Neural cell (in vitro differentiated cells): Measurements from ENCODE around the gene SLCO3A1.

Source experiments
- EP300 ChIP-seq: fragments of 450-650 bp; conservative IDR thresholded peaks from 2 replicates; pipeline ENCODE4 v1.6.1; 2014; ENCODE audit warnings: antibody characterized with exemption, mild to moderate bottlenecking, moderate library complexity; ENCODE audit not compliant: poor library complexity, severe bottlenecking
- MXI1 ChIP-seq: fragments of 450-650 bp; conservative IDR thresholded peaks from 2 replicates; pipeline ENCODE4 v1.6.1; 2014; ENCODE audit warnings: antibody characterized with exemption, mild to moderate bottlenecking; ENCODE audit not compliant: poor library complexity, severe bottlenecking
- TAF1 ChIP-seq: IDR thresholded peaks from 2 replicates; pipeline ENCODE4 v1.6.1; 2012; ENCODE audit warnings: low read depth
- TF ChIP-seq, protein P1 (sequence below): fragments of 450-650 bp; IDR thresholded peaks from 2 replicates; pipeline ENCODE4 v1.5.1; 2014; ENCODE audit warnings: antibody characterized with exemption, mild to moderate bottlenecking, moderate library complexity; ENCODE audit not compliant: poor library complexity, severe bottlenecking

DNA sequence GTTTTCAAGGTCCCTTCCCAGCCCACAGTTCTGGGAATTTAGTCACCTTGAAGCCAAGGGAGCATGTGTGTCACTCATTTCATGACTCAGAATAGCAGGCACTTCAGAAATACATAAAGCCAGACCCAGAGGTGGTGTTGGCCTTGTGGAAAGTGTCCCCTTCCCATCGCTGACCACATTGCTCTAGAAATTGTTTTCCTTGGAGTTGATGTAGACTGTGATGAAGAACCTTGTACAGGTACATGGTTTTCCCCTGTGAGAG is 158.8 kb downstream of the SLCO3A1 start:
- TF ChIP-seq, protein P1, sequence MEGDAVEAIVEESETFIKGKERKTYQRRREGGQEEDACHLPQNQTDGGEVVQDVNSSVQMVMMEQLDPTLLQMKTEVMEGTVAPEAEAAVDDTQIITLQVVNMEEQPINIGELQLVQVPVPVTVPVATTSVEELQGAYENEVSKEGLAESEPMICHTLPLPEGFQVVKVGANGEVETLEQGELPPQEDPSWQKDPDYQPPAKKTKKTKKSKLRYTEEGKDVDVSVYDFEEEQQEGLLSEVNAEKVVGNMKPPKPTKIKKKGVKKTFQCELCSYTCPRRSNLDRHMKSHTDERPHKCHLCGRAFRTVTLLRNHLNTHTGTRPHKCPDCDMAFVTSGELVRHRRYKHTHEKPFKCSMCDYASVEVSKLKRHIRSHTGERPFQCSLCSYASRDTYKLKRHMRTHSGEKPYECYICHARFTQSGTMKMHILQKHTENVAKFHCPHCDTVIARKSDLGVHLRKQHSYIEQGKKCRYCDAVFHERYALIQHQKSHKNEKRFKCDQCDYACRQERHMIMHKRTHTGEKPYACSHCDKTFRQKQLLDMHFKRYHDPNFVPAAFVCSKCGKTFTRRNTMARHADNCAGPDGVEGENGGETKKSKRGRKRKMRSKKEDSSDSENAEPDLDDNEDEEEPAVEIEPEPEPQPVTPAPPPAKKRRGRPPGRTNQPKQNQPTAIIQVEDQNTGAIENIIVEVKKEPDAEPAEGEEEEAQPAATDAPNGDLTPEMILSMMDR = no peak
- no peak for TF ChIP-seq EP300
- no peak for TF ChIP-seq TAF1
- TF ChIP-seq MXI1 = no peak
